ENCODE results near the gene PLA2G15.

DNA sequence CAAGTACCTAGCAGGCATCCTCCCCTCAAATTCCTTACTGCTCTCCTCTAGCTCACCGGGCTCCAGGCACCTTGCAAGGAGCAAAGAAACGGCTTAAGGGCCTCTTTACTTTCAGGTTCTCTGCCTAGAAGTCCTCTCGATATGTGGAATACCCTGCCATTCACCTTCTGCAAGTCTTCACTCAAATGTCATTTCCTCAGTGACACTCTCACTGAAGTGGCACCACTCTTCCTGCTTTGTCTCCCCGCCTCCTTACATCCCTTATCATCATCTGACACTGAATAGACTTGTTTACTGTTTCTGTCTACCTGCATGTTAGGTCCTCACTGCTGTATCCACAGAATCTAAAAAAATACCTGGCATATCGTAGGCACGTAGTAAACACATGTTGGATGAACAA, 64.6 kb downstream of the PLA2G15 start:
- TF ChIP-seq ZNF274 (IDR thresholded peaks at IDR 0.05; ENCODE audit: low read depth, low read length), result no peak
- TF ChIP-seq YY1 (IDR thresholded peaks at IDR 0.05; ENCODE audit: insufficient read depth, insufficient read length), result no peak
- no peak for TF ChIP-seq SUZ12 (IDR thresholded peaks at IDR 0.05; ENCODE audit: extremely low read depth, insufficient read depth, insufficient read length)

All from NT2/D1 (cell line).